C4-2B (cell line): ENCODE measurements around the gene PTPN2.

Experiments used
- H3K27ac ChIP-seq: fragments of 450-650 bp; 2 replicates; pipeline ENCODE4 v1.5.1; 2017
- CTCF ChIP-seq: fragments of 450-650 bp; conservative IDR thresholded peaks from 2 replicates; pipeline ENCODE4 v1.5.1; 2017; ENCODE audit warnings: mild to moderate bottlenecking
- ZFX ChIP-seq: fragments of 450-650 bp; IDR thresholded peaks from 2 replicates; pipeline ENCODE4 v1.6.1; 2017

Gene PTPN2

DNA sequence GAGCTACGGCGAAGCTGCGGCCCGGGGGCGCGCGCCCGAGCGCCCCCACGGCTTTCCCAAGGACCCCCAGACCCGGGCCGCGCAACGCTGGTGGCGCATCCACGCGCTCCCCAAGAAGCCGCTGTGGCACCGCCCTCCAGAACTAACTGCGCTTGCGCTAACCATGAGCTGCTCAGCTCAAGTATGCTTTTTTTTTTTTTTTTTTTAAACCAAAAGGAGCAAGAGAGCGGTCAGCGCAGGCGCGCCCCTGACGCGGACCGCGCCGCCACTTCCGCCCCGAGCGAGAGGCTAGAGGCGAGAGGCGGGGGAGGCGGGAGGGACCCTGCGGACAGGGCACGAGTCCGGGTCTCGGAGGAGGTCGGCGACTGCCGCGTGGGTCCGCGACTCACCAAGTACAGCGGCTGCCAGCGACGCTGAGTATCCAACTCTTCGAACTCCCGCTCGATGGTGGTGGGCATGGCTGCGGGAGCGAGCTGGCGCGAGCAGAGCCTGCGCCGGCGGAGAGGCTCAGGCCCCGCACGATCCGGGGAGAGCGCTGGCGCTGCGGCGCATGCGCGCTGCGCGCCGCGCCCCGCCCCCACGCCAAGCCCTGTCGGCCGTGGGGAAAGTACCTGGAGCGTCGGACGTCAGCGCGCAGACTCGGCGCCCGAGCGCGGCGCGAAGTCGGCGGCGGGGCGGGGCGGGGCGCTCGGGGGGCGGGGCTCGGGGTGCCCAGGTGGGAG lies at the start of gene PTPN2:
Gene PTPN2, minus strand, starts transcription at position 554 of the 722 bp plus-strand sequence. Its CDS starts 96 bp downstream, at position 458.
- TF ChIP-seq ZFX (peak; percentile 39), CTCF (no peak)
- peak within 1 kb of the TSS; percentile 92 for H3K27ac ChIP-seq

DNA sequence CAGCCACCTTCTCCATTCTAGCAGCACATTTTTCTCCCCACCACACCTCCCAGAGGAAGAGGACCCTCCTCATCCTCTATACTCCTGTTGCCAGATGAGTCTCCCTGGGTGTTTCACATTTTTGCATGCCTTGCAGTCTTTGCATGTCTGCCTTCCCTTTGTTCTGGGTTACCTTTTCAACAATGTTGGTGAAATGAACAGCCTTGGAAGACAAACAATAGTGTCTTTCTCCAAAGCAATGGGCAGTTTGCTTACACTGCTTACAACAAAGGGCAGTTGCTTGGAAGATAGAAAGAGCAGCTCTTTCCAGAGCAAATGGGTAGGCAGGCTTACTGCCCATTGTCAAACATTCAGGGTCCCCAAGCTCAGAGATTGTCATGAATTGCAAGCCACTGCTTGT lies 49.3 kb upstream of the PTPN2 start:
- no peak overlapping the region for H3K27ac ChIP-seq
- no peak for TF ChIP-seq ZFX
- TF ChIP-seq CTCF: no peak

DNA sequence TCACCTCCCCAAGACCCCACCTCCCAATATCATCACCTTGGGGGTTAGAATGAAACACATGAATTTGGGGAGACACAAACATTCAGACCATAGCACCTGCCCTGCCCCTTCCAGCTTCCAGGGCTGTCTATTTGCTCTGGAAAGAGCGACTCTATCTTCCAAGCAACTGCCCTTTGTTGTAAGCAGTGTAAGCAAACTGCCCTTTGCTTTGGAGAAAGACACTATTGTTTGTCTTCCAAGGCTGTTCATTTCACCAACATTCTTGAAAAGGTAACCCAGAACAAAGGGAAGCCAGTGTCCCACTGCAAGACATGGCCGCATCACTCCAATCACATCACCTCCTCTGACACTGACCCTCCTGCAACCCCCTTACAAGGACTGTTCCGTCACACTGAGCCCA lies 46.9 kb upstream of the PTPN2 start:
- TF ChIP-seq ZFX (no peak), CTCF (no peak)
- H3K27ac ChIP-seq: no peak overlapping the region

DNA sequence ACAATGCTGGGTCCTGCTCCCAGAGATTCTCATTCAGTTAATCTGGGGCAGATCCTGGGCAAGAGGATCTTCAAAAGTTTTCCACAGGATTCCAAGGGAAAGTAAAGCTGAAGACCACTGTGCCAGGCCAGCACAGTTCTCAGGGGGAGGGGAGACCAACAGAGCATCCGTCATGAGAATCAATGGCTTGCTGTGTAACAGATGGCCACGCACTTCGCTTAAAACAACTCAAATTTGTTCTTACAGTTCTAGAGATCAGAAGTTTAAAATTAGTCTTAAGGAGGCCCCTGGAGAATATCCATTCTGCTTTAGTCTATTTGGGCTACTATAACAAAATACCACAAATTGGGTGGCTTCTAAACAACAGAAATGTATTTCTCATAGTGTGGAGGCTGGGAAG lies 46.3 kb upstream of the PTPN2 start:
- no peak overlapping the region for H3K27ac ChIP-seq
- TF ChIP-seq CTCF: no peak
- TF ChIP-seq ZFX: no peak

- H3K27ac ChIP-seq: no peak overlapping the region
- TF ChIP-seq CTCF (no peak), ZFX (no peak)
Observed at GRCh38 chr18:12929477-12930083, 45.5 kb upstream of the PTPN2 start.

DNA sequence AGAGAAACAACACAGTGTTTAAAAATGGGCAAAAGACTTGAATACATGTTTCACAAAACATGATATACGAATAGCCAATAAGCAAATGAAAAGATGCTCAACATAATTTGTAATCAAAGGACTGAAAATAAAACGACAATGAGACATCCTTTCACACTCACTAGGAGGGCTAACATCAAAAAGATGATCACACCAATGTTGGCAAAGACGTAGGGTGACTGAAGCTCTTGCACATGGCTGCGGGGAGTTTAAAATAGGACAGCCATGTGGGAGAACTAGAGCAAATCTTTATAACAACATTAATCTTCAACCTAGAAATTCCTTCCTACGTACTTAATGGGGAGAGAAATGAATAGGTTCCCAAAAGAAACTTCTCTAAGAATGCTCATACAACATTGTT lies 44.6 kb upstream of the PTPN2 start:
- TF ChIP-seq CTCF (no peak), ZFX (no peak)
- no peak overlapping the region for H3K27ac ChIP-seq

GRCh38 chr18:12928206-12928605 lies 44.2 kb upstream of the PTPN2 start:
- TF ChIP-seq ZFX (no peak), CTCF (no peak)
- no peak overlapping the region for H3K27ac ChIP-seq
